ENCODE data around the gene VAV1. TPM values are rescaled to one million over a fixed set of nuclear protein-coding genes. Genes with fewer than 3 reads are reported as not detected.
"Not testable (repeated sequence)": the region's sequence is repeated elsewhere in the genome, so short reads cannot be mapped to it uniquely, and the experiment has no call there.

VAV1 gene
- total RNA-seq, 1 donor from 2014 or later: not detected

DNA sequence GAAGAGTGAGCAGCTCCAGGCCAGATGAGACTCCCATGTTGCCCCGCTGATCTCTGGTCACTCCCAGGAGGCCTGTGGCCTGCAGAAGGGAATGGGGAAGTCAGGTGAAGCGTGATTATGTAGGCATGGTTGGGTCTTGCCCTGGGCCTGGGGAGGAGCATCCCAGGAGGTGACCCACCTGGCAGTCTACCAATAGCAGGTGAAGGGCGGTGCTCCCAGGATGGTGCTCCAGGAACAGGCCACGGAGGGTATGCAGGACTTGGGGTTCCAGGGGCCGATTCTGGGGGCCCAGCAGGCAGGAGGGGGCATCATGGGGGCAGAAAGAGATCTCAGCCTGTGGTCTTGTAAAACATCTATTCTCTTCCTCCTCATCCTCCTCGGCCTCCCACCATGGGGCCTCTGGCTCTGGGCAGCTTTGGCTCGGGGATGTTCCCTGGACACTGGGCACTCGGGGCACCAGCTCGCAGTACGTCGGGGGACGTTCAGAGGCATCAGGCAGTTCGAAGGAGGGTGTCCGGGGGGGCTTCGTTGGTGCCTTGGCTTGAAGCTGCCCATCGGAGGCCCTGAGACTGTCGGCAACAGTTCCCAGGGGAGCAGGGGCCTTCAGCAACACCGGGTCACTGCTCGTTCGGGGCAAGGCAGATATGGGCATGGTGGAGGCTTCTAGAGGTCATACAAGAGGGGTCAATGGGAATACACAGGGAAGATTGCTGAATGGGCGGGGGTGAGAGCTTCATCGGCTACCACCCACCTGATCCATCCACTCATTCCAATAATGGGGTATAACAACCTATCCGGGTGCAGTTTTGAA lies 17.6 kb upstream of the VAV1 start:
- no peak for DNase-seq (ENCODE audit: low read depth)

GRCh38 chr19:6760606-6761005 lies 11.9 kb upstream of the VAV1 start:
- DNase-seq (ENCODE audit: low read depth): no peak

DNA sequence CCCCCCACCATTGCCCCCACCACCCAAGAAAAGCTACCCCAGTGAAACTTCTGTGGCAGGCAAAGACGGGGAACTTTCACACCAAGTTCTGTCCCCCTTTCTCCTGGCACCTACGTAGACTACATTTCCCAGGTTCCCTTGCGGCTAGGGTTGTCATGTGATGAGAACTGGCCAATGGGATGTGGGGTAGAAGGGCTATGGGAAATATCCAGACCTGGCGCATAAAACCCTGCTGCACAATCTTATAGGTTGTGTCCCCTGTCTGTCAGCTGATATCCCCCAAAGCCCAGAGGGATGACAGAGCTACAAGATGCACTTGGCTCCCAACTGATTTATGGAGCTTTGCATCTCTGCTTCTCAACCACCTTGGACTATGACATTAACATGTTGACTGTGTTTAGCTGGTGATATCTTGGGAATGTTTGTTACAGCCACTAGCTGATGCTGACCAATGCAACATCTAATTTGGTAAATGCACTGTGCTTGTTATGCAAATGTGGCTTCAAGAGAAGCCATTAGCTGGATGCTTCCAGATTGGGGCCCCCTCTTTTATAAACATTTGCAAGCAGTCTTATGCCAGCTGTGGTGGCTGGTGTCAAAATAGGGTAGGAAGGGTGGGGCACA lies 11.3 kb upstream of the VAV1 start:
- DNase-seq (ENCODE audit: low read depth): no peak

DNA sequence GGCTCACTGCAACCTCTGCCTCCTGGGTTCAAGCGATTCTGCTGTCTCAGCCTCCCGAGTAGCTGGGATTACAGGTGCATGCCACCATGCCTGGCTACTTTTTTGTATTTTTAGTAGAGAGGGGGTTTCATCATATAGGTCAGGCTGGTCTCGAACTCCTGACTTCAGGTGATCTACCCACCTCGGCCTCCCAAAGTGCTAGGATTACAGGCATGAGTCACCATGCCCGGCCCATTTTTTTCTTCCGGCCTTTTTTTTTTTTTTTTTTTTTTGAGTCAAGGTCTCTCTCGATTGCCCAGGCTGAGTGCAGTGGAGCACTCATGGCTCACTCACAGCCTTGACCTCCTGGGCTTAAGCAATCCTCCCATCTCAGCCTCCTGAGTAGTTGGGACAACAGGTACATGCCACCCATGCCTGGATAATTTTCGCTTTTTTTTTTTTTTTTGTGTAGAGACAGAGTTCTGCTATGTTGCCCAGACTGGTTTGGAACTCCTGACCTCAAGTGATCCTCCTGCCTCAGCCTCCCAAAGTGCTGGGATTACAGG lies 10.2 kb upstream of the VAV1 start:
- not testable (repeated sequence) for DNase-seq (ENCODE audit: low read depth)

- DNase-seq (ENCODE audit: low read depth): no peak
Measured at GRCh38 chr19:6765738-6766356, 6.7 kb upstream of the VAV1 start.

GRCh38 chr19:6766357-6767080 lies 6.0 kb upstream of the VAV1 start:
- no peak for DNase-seq (ENCODE audit: low read depth)

DNA sequence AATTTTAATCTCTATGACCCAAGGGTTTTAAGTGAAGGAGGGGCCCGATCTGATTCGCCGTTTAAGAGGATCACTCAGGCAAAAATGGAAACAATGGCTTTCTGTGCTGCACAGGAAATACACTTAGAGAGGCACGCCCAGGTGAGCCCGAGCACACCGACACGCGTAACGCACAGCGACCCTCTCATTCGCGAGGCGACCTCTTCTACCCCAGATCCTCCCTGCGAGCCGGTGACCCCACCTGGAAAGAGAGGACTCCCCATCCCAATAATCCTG lies 5.5 kb upstream of the VAV1 start:
- DNase-seq (ENCODE audit: low read depth): no peak

GRCh38 chr19:6767357-6768235 lies 4.9 kb upstream of the VAV1 start, which contains the start of gene SH2D3A:
Gene SH2D3A (minus strand): TSS chr19:6767435. CDS start chr19:6763748, 3,687 bp downstream.
- DNase-seq (ENCODE audit: low read depth): no peak

DNA sequence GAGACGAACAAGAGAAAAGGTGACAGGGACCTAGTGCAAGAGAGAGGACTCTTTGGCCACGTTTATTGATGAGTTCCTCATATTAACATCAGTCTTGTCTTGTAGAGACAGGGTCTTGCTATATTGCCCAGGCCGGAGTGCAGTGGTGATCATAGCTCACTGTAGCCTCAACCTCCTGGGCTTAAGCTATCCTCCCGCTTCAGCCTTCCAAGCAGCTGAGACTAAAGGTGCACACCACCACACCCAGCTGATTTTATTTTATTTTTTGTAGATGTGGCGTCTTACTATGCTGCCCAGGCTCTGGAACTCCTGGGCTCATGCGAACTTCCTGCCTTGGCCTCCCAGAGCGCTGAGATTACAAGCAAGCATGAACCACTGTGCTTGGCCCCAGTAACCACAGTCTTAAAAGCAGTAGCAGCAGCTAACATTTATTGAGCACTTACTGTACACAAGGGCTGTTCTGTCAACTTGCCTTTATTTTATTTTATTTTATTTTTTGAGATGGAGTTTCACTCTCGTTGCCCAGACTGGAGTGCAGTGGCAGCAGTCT lies 4.2 kb upstream of the VAV1 start:
- DNase-seq (ENCODE audit: low read depth): no peak

DNA sequence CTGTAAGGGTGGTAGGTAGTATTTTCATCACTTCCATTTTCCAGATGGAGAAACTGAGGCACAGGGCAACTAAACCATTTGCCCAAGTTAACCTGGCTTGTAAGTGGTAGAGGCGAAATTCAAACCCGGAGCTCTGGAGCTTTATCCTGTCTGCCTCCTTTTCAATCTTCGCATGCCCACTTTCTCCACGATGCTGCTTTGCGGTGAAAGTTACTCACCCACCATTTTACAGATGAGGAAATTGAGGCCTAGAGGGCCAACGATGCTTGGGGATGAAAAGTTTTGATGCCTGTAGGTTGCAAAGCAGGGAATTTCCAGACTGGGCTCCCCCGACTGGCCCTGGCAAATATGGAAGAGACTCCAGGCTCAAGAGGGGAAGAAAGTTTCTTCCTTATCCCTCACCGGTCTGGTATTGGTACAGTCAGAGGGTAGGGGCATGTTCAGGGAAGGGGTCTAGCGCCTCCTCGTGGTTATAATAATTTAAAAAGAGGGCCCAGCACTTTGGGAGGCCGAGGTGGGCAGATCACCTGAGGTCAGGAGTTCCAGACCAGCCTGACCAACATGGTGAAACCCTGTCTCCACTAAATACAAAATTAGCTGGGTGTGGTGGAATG lies 3.4 kb upstream of the VAV1 start:
- DNase-seq (ENCODE audit: low read depth): peak; percentile 9

DNA sequence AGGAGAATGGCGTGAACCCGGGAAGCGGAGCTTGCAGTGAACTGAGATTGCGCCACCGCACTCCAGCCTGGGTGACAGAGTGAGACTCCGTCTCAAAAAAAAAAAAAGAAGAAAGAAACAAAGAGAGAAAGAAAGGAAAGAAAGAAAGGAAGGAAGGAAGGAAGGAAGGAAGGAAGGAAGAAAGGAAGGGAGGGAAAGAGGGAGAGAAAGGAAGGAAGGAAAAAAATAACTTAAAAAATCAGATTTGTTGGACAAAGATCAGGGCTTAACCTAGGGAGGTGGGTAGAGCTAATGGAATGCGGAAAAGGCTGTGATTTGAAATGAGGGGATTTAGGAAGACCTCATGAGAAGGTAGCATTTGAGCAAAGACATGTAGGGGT lies 870 bp upstream of the VAV1 start:
- DNase-seq (ENCODE audit: low read depth): not testable (repeated sequence)

DNA sequence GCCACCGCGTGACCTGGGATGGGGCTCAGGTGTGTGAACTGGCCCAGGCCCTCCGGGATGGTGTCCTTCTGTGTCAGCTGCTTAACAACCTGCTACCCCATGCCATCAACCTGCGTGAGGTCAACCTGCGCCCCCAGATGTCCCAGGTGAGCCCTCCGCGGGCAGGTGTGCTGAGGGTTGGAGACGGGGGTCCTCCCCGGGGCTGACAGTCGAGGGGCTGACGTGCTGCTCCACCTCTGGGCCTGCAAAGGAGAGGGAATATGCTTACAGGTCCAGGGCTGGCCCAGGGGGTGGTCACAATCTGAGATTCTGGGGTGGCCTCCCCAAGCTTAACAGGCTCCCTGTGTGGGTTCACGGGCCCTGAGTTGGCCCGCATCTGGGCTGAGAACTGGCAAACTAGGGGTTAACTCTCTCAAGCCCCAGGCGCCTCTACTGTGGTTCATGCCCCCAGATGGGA lies 386 bp downstream of the VAV1 start:
- no peak for DNase-seq (ENCODE audit: low read depth)

- DNase-seq (ENCODE audit: low read depth): no peak
Measured at GRCh38 chr19:6773323-6773931, 919 bp downstream of the VAV1 start.

DNA sequence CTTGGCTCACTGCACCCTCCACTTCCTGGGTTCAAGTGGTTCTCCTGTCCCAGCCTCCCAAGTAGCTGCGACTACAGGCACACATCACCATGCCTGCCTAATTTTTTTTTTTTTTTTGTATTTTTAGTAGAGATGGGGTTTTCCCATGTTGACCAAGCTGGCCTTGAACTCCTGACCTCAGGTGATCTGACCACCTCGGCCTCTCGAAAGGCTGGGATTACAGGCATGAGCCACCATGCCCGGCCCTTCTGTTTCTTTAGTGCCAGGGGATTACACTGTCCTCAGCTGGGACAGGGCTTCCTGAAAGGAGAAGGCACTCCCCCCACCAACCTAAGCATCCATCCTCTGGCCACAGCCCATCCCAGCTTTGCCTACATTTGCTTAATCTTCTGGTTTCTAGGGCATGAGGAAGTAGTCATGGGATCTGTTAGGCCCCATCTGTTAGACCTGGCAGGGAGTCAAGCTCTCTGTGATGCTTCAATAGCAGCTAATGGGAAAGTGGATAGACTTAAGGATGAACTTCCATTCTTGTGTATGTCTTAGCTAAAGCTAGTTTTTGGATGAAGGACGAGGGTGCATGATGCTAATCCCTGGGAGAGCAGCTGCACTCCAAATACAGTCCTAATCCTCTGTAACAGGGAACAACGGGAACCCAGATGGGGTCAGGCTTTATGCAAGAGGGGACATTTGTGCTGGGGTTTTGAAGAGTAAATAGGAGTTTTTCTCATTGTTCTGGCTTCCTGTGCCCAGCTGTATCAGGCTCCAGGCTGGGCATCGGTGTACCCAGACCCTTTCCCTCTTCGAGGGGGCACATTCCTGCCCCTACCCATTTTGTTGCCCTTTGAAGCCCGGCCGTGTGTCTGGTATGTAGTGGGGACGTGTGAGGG lies 2.6 kb downstream of the VAV1 start:
- DNase-seq (ENCODE audit: low read depth): peak; percentile 26

GRCh38 chr19:6776045-6776444 lies 3.5 kb downstream of the VAV1 start:
- DNase-seq (ENCODE audit: low read depth): not testable (repeated sequence)

DNA sequence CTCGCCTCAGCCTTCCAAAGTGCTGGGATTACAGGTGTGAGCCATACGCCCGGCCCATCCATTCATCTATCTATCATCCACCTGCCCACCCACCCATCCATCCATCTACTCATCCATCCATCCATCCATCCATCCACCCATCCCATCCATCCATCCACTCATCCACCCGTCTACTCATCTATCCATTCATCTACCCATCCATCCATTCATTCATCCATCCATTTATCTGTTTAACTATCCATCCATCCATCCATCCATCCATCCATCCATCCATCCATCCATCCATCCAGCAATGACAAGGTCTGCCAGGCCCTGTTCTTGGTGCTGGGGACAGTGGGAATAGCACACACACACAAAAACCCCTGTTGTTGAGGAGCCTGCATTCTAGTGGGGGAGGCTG lies 4.5 kb downstream of the VAV1 start:
- no peak for DNase-seq (ENCODE audit: low read depth)

- no peak for DNase-seq (ENCODE audit: low read depth)
Measured at GRCh38 chr19:6777434-6777833, 4.9 kb downstream of the VAV1 start.

DNA sequence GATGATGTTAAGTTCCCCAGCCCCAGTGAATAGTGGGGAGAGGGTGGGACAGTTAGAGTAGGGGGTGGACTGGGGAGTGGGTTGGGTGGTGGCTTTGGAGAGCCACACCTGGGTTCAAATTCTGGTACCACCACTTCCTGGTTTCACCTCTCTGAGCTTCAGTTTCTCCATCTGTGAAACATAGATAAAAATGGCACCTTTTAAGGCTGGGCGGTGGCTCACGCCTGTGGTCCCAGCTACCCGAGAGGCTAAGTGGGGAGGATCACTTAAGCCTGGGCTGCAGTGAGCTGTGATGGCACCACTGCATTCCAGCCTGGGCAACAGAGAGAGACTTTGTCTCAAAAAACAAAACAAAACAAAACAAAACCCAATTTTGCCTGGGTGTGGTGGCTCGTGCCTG lies 5.9 kb downstream of the VAV1 start:
- no peak for DNase-seq (ENCODE audit: low read depth)
